Liver (tissue), 3 donors: ENCODE data around the gene TMED10.

Experiments
- FOXA2 ChIP-seq: IDR thresholded peaks from 2 replicates; pipeline ENCODE4 v1.6.1; 2016; ENCODE audit warnings: antibody characterized with exemption
- GABPA ChIP-seq, 2 donors: IDR thresholded peaks in 1 of 2; conservative IDR thresholded peaks in 1 of 2; 2 replicates each; pipeline ENCODE4 v1.6.1; 2016; ENCODE audit warnings: antibody characterized with exemption in 2 of 2, mild to moderate bottlenecking in 1 of 2, moderate library complexity in 1 of 2
- JUND ChIP-seq, 2 donors: IDR thresholded peaks; 2 replicates each; pipeline ENCODE4 v1.6.1; 2016; ENCODE audit warnings: antibody characterized with exemption in 2 of 2
- NR2F2 ChIP-seq: IDR thresholded peaks from 2 replicates; pipeline ENCODE4 v1.6.1; 2016; ENCODE audit warnings: antibody characterized with exemption
- SP1 ChIP-seq: IDR thresholded peaks from 2 replicates; pipeline ENCODE4 v1.6.1; 2018; ENCODE audit warnings: antibody characterized with exemption, mild to moderate bottlenecking
- TAF1 ChIP-seq: conservative IDR thresholded peaks from 2 replicates; pipeline ENCODE4 v1.6.1; 2016; ENCODE audit warnings: antibody characterized with exemption, mild to moderate bottlenecking
- TF ChIP-seq, protein P1 (sequence below): fragments of 150-350 bp; IDR thresholded peaks from 2 replicates; pipeline ENCODE4 v1.5.1; 2017; ENCODE audit warnings: improper control_type of control experiment, low read depth, low read length; ENCODE audit not compliant: missing input control
- TF ChIP-seq, protein P2 (sequence below): IDR thresholded peaks from 2 replicates; pipeline ENCODE4 v1.6.1; 2016; ENCODE audit warnings: antibody characterized with exemption
- TF ChIP-seq, protein P3 (sequence below): IDR thresholded peaks from 2 replicates; pipeline ENCODE4 v1.6.1; 2016; ENCODE audit warnings: antibody characterized with exemption, mild to moderate bottlenecking
- donor health status: healthy.
- donor health status: healthy.

DNA sequence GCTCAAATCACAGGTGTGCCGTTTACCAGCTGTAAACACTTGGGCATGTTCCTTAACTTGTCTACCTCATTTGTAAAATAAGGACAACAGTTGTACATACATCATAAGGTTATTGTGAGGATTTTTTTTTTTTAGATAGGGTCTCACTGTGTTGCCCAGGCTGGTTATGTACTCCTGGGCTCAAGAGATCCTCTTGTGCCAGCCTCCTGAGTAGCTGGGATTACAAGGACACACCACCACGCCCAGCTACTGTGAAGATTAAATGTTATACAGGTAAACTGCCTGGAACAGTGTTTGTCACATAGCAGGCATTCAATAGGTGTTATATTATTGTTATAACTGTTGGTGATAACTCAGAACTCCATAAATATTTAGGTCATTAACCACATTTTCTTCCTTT, 12.7 kb downstream of the TMED10 start:
- TF ChIP-seq, protein P1, sequence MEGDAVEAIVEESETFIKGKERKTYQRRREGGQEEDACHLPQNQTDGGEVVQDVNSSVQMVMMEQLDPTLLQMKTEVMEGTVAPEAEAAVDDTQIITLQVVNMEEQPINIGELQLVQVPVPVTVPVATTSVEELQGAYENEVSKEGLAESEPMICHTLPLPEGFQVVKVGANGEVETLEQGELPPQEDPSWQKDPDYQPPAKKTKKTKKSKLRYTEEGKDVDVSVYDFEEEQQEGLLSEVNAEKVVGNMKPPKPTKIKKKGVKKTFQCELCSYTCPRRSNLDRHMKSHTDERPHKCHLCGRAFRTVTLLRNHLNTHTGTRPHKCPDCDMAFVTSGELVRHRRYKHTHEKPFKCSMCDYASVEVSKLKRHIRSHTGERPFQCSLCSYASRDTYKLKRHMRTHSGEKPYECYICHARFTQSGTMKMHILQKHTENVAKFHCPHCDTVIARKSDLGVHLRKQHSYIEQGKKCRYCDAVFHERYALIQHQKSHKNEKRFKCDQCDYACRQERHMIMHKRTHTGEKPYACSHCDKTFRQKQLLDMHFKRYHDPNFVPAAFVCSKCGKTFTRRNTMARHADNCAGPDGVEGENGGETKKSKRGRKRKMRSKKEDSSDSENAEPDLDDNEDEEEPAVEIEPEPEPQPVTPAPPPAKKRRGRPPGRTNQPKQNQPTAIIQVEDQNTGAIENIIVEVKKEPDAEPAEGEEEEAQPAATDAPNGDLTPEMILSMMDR = no peak
- TF ChIP-seq SP1 (no peak), FOXA2 (no peak), TAF1 (no peak), NR2F2 (no peak), JUND (IDR thresholded peaks at IDR 0.05) (no peak), GABPA (IDR thresholded peaks at IDR 0.05 in 1 of 2, conservative IDR thresholded peaks at IDR 0.05 in 1 of 2) (no peak)
- TF ChIP-seq, protein P2, sequence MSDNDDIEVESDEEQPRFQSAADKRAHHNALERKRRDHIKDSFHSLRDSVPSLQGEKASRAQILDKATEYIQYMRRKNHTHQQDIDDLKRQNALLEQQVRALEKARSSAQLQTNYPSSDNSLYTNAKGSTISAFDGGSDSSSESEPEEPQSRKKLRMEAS = no peak
- TF ChIP-seq, protein P3, sequence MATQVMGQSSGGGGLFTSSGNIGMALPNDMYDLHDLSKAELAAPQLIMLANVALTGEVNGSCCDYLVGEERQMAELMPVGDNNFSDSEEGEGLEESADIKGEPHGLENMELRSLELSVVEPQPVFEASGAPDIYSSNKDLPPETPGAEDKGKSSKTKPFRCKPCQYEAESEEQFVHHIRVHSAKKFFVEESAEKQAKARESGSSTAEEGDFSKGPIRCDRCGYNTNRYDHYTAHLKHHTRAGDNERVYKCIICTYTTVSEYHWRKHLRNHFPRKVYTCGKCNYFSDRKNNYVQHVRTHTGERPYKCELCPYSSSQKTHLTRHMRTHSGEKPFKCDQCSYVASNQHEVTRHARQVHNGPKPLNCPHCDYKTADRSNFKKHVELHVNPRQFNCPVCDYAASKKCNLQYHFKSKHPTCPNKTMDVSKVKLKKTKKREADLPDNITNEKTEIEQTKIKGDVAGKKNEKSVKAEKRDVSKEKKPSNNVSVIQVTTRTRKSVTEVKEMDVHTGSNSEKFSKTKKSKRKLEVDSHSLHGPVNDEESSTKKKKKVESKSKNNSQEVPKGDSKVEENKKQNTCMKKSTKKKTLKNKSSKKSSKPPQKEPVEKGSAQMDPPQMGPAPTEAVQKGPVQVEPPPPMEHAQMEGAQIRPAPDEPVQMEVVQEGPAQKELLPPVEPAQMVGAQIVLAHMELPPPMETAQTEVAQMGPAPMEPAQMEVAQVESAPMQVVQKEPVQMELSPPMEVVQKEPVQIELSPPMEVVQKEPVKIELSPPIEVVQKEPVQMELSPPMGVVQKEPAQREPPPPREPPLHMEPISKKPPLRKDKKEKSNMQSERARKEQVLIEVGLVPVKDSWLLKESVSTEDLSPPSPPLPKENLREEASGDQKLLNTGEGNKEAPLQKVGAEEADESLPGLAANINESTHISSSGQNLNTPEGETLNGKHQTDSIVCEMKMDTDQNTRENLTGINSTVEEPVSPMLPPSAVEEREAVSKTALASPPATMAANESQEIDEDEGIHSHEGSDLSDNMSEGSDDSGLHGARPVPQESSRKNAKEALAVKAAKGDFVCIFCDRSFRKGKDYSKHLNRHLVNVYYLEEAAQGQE = no peak
